Right cardiac atrium (tissue), 5 donors: ENCODE data around the gene OR2V1. TPM values are rescaled to one million over a fixed set of nuclear protein-coding genes. Genes with fewer than 3 reads are reported as not detected.
"Not testable (repeated sequence)": the region's sequence is repeated elsewhere in the genome, so short reads cannot be mapped to it uniquely, and the experiment has no call there.

Experiments used
- ATAC-seq, 2 donors: fragments of 200-7000 bp; cut with Tn5 transposase; one replicate each; pipeline versions ENCODE4 v1.8.0 to v1.9.1; 2020; ENCODE audit warnings: moderate library complexity in 2 of 2, mild to moderate bottlenecking in 1 of 2
- DNase-seq, 3 donors: peaks; one replicate each; pipeline ENCODE4 v3.0.0-alpha.2; 2020
- H3K27ac ChIP-seq: one replicate; pipeline ENCODE4 v1.5.1; 2013; ENCODE audit warnings: mild to moderate bottlenecking, low read length, control low read depth, moderate library complexity
- H3K27me3 ChIP-seq: one replicate; pipeline ENCODE4 v1.6.1; 2013; ENCODE audit not compliant: control insufficient read depth, insufficient read depth
- H3K4me1 ChIP-seq: one replicate; pipeline ENCODE4 v1.6.1; 2013; ENCODE audit warnings: low read length; ENCODE audit not compliant: control insufficient read depth, insufficient read depth
- H3K4me3 ChIP-seq: one replicate; pipeline ENCODE4 v1.5.1; 2013; ENCODE audit warnings: low read length, control low read depth
- H3K9me3 ChIP-seq: one replicate; pipeline ENCODE4 v1.6.1; 2013; ENCODE audit warnings: low read length; ENCODE audit not compliant: control insufficient read depth
- WGBS: extraction: QIAGEN DNeasy Blood & Tissue Kit; methylation state at CpG from one replicate; pipeline ENCODE4 v1.1.7; 2013; 5-methylcytosine and 5-hydroxymethylcytosine counted together
- intact Hi-C, 4 donors: fragments of 100-400 bp; cut with DNase I; formaldehyde crosslinking; loops; one replicate each; pipeline versions ENCODE4 v1.11.0 to v1.14.0; 2022 to 2023
- polyA plus RNA-seq: library from polyadenylated mRNA; stranded (reverse); fragments of 200-250 nt; gene quantifications from one replicate; pipeline ENCODE4 v1.2.3, GENCODE V29; 2013
- total RNA-seq, 4 donors: library from RNA; stranded (reverse); fragmentation: NEBNext Ultra II Directional; extraction: Animal tissue kit (Norgen Biotek cat#: 25700); gene quantifications; one replicate each; pipeline ENCODE4 v1.2.1, GENCODE V29; 2021
- donor health status: healthy with polysubstance abuse.
- donor health status: DM: no; HTN: yes; CAD: no.
- donor health status: DM: no; HTN: no; CAD: no.
- donor health status: DM: no; HTN: yes; CAD: no; lungs with severe emphysema.
- donor health status: DM: yes; HTN: yes; CAD: no.

Gene OR2V1
- total and polyA plus RNA-seq, 5 donors, result not detected

- 39% methylated on average over 14 of the region's 14 CpGs for WGBS
- no peak overlapping the region for H3K4me3 ChIP-seq
- no peak overlapping the region for H3K27ac ChIP-seq
- H3K27me3 ChIP-seq, result peaks cover 2% of the 10 kb centered on the region
- intact Hi-C loops, result no loop called here
- no peak for ATAC-seq
- DNase-seq, result no peak
- peaks cover 2% of the 10 kb centered on the region for H3K4me1 ChIP-seq
- H3K9me3 ChIP-seq, result no peaks in the 10 kb centered on the region
Measured at GRCh38 chr5:181168595-181169118, 37.7 kb upstream of the OR2V1 start.

GRCh38 chr5:181167814-181168488 is 37.0 kb upstream of the OR2V1 start:
- H3K27ac ChIP-seq, result no peak overlapping the region
- no peaks in the 10 kb centered on the region for H3K4me1 ChIP-seq
- H3K9me3 ChIP-seq, result no peaks in the 10 kb centered on the region
- ATAC-seq, result no peak
- no peak overlapping the region for H3K4me3 ChIP-seq
- WGBS, result 14% methylated on average over 11 of the region's 11 CpGs
- intact Hi-C loops, result no loop called here
- H3K27me3 ChIP-seq, result peaks cover 2% of the 10 kb centered on the region
- DNase-seq, result no peak

- intact Hi-C loops, result no loop called here
- DNase-seq (no peak), ATAC-seq (no peak)
- peaks cover 2% of the 10 kb centered on the region for H3K27me3 ChIP-seq
- H3K4me3 ChIP-seq, result no peak overlapping the region
- WGBS, result 74% methylated on average over 6 of the region's 6 CpGs
- no peaks in the 10 kb centered on the region for H3K4me1 ChIP-seq
- no peak overlapping the region for H3K27ac ChIP-seq
- H3K9me3 ChIP-seq, result no peaks in the 10 kb centered on the region
Measured at GRCh38 chr5:181166812-181167733, 36.1 kb upstream of the OR2V1 start.

- Histone ChIP-seq H3K9me3 (no peaks in the 10 kb centered on the region), H3K27me3 (no peaks in the 10 kb centered on the region), H3K27ac (no peak overlapping the region), H3K4me3 (no peak overlapping the region), H3K4me1 (no peaks in the 10 kb centered on the region)
- no peak for ATAC-seq
- intact Hi-C loops, result no loop called here
- WGBS, result 14% methylated on average over 49 of the region's 52 CpGs
- DNase-seq, result peak in 1 of 3 donors; percentile 28
Measured at GRCh38 chr5:181164076-181164952, 33.3 kb upstream of the OR2V1 start.

GRCh38 chr5:181163487-181164075 is 32.6 kb upstream of the OR2V1 start:
- no peaks in the 10 kb centered on the region for H3K4me1 ChIP-seq
- H3K9me3 ChIP-seq, result no peaks in the 10 kb centered on the region
- no peak overlapping the region for H3K4me3 ChIP-seq
- no peaks in the 10 kb centered on the region for H3K27me3 ChIP-seq
- 38% methylated on average over 16 of the region's 16 CpGs for WGBS
- DNase-seq (peak in 1 of 3 donors; percentile 31), ATAC-seq (no peak)
- intact Hi-C loops, result no loop called here
- H3K27ac ChIP-seq, result no peak overlapping the region

GRCh38 chr5:181161534-181162175 is 30.7 kb upstream of the OR2V1 start:
- Histone ChIP-seq H3K27ac (no peak overlapping the region), H3K4me3 (no peak overlapping the region), H3K4me1 (no peaks in the 10 kb centered on the region), H3K27me3 (no peaks in the 10 kb centered on the region), H3K9me3 (no peaks in the 10 kb centered on the region)
- DNase-seq (peak in 1 of 3 donors; percentile 14), ATAC-seq (no peak)
- intact Hi-C loops, result no loop called here
- WGBS, result 83% methylated on average over 4 of the region's 4 CpGs

- H3K27me3 ChIP-seq, H3K4me1 ChIP-seq, H3K27ac ChIP-seq, H3K4me3 ChIP-seq, H3K9me3 ChIP-seq, intact Hi-C loops: not testable (repeated sequence)
- ATAC-seq, result peak; percentile 32 to 36
- WGBS, result 13% methylated on average over 25 of the region's 48 CpGs
- peak; percentile 38 to 69 (median 49) for DNase-seq
Measured at GRCh38 chr5:181160755-181161533, 30.0 kb upstream of the OR2V1 start.

GRCh38 chr5:181160152-181160754 is 29.3 kb upstream of the OR2V1 start:
- H3K4me1 ChIP-seq, result no peaks in the 10 kb centered on the region
- DNase-seq (peak; percentile 43 to 68 (median 61)), ATAC-seq (peak; percentile 46 to 67)
- no peaks in the 10 kb centered on the region for H3K27me3 ChIP-seq
- 55% methylated on average over 21 of the region's 21 CpGs for WGBS
- intact Hi-C loops, result no loop called here
- H3K4me3 ChIP-seq, result no peak overlapping the region
- no peak overlapping the region for H3K27ac ChIP-seq
- H3K9me3 ChIP-seq, result no peaks in the 10 kb centered on the region
